SU-DHL-6 (cell line): ENCODE results near the gene CNIH2.

Source experiments
- H2AFZ ChIP-seq: fragments of 200-600 bp; sonication (generic); 2 replicates; pipeline ENCODE4 v1.6.1; 2014; ENCODE audit warnings: low read depth, mild to moderate bottlenecking, moderate library complexity, mixed read lengths, antibody characterized with exemption, low read length; ENCODE audit not compliant: severe bottlenecking
- H3F3A ChIP-seq: fragments of 200-600 bp; shearing (Covaris generic); 2 replicates; pipeline ENCODE4 v1.6.0; 2016; ENCODE audit warnings: antibody characterized with exemption, mild to moderate bottlenecking; ENCODE audit not compliant: insufficient read depth
- H3K27ac ChIP-seq: fragments of 200-600 bp; sonication (generic); 2 replicates; pipeline ENCODE4 v1.5.1; 2016; ENCODE audit warnings: low read depth, mild to moderate bottlenecking, low read length, moderate library complexity, mixed read lengths
- H3K27me3 ChIP-seq: fragments of 200-600 bp; sonication (generic), shearing (Covaris generic); 2 replicates; pipeline ENCODE4 v1.6.0; 2014; ENCODE audit warnings: mild to moderate bottlenecking, low read length
- H3K36me3 ChIP-seq: fragments of 200-600 bp; sonication (generic); 2 replicates; pipeline ENCODE4 v1.6.1; 2014; ENCODE audit warnings: mild to moderate bottlenecking, low read length, mixed read lengths
- H3K4me2 ChIP-seq: fragments of 300-600, 200-600 bp; shearing (Covaris generic), sonication (generic); 2 replicates; pipeline ENCODE4 v1.6.0; 2014; ENCODE audit warnings: low read length, low read depth, mild to moderate bottlenecking; ENCODE audit not compliant: poor library complexity, severe bottlenecking
- H3K4me3 ChIP-seq: fragments of 200-600 bp; sonication (generic); 2 replicates; pipeline ENCODE4 v1.5.1; 2014; ENCODE audit warnings: antibody characterized with exemption, low read length, mild to moderate bottlenecking, mixed read lengths; ENCODE audit not compliant: insufficient read depth, poor library complexity, severe bottlenecking
- H3K79me2 ChIP-seq: fragments of 200-600 bp; sonication (generic); 2 replicates; pipeline ENCODE4 v1.6.1; 2014; ENCODE audit warnings: mild to moderate bottlenecking, low read length, moderate library complexity; ENCODE audit not compliant: insufficient read depth
- H3K9ac ChIP-seq: fragments of 200-600 bp; sonication (generic); 2 replicates; pipeline ENCODE4 v1.7.0; 2014; ENCODE audit warnings: mild to moderate bottlenecking, low read length
- H3K9me2 ChIP-seq: fragments of 200-600 bp; sonication (generic); replicated peaks from 2 replicates; pipeline ENCODE4 v1.6.1; 2014; ENCODE audit warnings: low read length; ENCODE audit not compliant: insufficient read depth
- H3K9me3 ChIP-seq: fragments of 200-600 bp; sonication (generic); 2 replicates; pipeline ENCODE4 v1.6.1; 2014; ENCODE audit warnings: low read length, mixed read lengths; ENCODE audit not compliant: insufficient read depth
- H4K20me1 ChIP-seq: fragments of 200-600 bp; sonication (generic); 2 replicates; pipeline ENCODE4 v1.6.1; 2014; ENCODE audit warnings: low read depth, mild to moderate bottlenecking, antibody characterized with exemption, low read length, moderate library complexity, mixed read lengths
- CTCF ChIP-seq: fragments of 200-600 bp; sonication (generic); IDR thresholded peaks from one replicate; pipeline ENCODE4 v1.5.1; 2017; ENCODE audit warnings: antibody characterized with exemption, mild to moderate bottlenecking, low read length, moderate library complexity; ENCODE audit not compliant: insufficient read depth, poor library complexity, severe bottlenecking
- EZH2phosphoT487 ChIP-seq: fragments of 200-600 bp; sonication (generic), shearing (Covaris generic); conservative IDR thresholded peaks from 2 replicates; pipeline ENCODE4 v1.6.1; 2018; ENCODE audit warnings: mild to moderate bottlenecking, antibody characterized with exemption, low read length, moderate library complexity, mixed read lengths

The CNIH2 gene

GRCh38 chr11:66322732-66323427 is 44.9 kb downstream of the CNIH2 start:
- Histone ChIP-seq H3K9me2 (no peaks in the 10 kb centered on the region), H3F3A (no peaks in the 10 kb centered on the region), H3K27me3 (no peaks in the 10 kb centered on the region), H3K4me2 (no peak overlapping the region), H4K20me1 (no peaks in the 10 kb centered on the region), H2AFZ (no peak overlapping the region), H3K36me3 (no peaks in the 10 kb centered on the region), H3K4me3 (no peak overlapping the region), H3K27ac (no peak overlapping the region), H3K9me3 (no peaks in the 10 kb centered on the region), H3K9ac (no peak overlapping the region), H3K79me2 (no peaks in the 10 kb centered on the region)
- TF ChIP-seq CTCF (no peak), EZH2phosphoT487 (no peak)

- no peaks in the 10 kb centered on the region for H3K27me3 ChIP-seq
- no peaks in the 10 kb centered on the region for H3K36me3 ChIP-seq
- no peaks in the 10 kb centered on the region for H4K20me1 ChIP-seq
- no peak overlapping the region for H3K9ac ChIP-seq
- no peaks in the 10 kb centered on the region for H3F3A ChIP-seq
- H3K79me2 ChIP-seq, result no peaks in the 10 kb centered on the region
- no peak for TF ChIP-seq CTCF
- no peak for TF ChIP-seq EZH2phosphoT487
- H3K4me3 ChIP-seq, result no peak overlapping the region
- H3K4me2 ChIP-seq, result no peak overlapping the region
- no peaks in the 10 kb centered on the region for H3K9me3 ChIP-seq
- no peak overlapping the region for H2AFZ ChIP-seq
- no peaks in the 10 kb centered on the region for H3K9me2 ChIP-seq
- H3K27ac ChIP-seq, result no peak overlapping the region
These were observed 45.7 kb downstream of the CNIH2 start for GRCh38 chr11:66323684-66324083.

GRCh38 chr11:66324664-66325063 is 46.7 kb downstream of the CNIH2 start:
- no peaks in the 10 kb centered on the region for H3F3A ChIP-seq
- no peaks in the 10 kb centered on the region for H3K9me2 ChIP-seq
- no peak overlapping the region for H3K27ac ChIP-seq
- H3K9me3 ChIP-seq, result no peaks in the 10 kb centered on the region
- TF ChIP-seq EZH2phosphoT487 (no peak), CTCF (no peak)
- H4K20me1 ChIP-seq, result no peaks in the 10 kb centered on the region
- H2AFZ ChIP-seq, result no peak overlapping the region
- H3K4me2 ChIP-seq, result no peak overlapping the region
- no peaks in the 10 kb centered on the region for H3K79me2 ChIP-seq
- H3K27me3 ChIP-seq, result no peaks in the 10 kb centered on the region
- no peak overlapping the region for H3K9ac ChIP-seq
- no peaks in the 10 kb centered on the region for H3K36me3 ChIP-seq
- no peak overlapping the region for H3K4me3 ChIP-seq
